ENCODE data around the gene ZNF75A.
A peak's percentile ranks its signal among the peaks of the same experiment; 100 is the strongest.

The ZNF75A gene

DNA sequence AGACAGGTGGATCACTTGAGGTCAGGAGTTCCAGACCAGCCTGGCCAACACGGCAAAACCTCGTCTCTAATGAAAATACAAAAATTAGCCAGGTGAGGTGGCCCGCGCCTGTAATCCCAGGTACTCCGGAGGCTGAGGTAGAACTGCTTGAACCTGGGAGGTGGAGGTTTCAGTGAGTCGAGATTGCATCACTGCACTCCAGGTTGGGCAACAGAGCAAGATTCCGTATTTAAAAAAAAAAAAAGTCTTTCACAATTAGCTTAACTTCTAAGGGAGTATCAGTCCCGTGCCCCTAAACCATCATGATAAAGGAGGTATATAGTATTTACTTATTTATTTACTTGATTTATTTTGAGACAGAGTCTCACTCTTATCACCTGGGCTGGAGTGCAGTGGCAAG is 45.5 kb upstream of the ZNF75A start:
- Histone ChIP-seq H3K79me1 (ENCODE audit: low read depth, low read length) (no peaks in the 10 kb centered on the region), H3K4ac (ENCODE audit: low read length) (no peak overlapping the region), H3K4me2 (ENCODE audit: insufficient read depth, low read length, poor library complexity, severe bottlenecking) (no peak overlapping the region), H3K18ac (ENCODE audit: low read length) (no peak overlapping the region), H2BK5ac (ENCODE audit: low read length) (no peak overlapping the region), H3K23ac (ENCODE audit: low read depth, low read length, poor library complexity) (no peak overlapping the region), H2BK15ac (ENCODE audit: low read length) (no peak overlapping the region), H3K9ac (ENCODE audit: low read depth, low read length, poor library complexity) (no peak overlapping the region), H3K36me3 (replicated peaks in 1 of 2; ENCODE audit: control insufficient read depth in 2 of 2, insufficient read depth in 2 of 2, low read length in 2 of 2) (no peaks in the 10 kb centered on the region), H2BK12ac (ENCODE audit: low read length) (no peak overlapping the region), H2AK5ac (ENCODE audit: low read depth, low read length) (no peak overlapping the region), H2BK120ac (ENCODE audit: low read depth, low read length) (no peak overlapping the region), H3K4me1 (ENCODE audit: control insufficient read depth in 2 of 2, insufficient read depth in 1 of 2, low read depth in 1 of 2, low read length in 2 of 2) (peaks cover 2% of the 10 kb centered on the region in 2 donors), H3K27me3 (ENCODE audit: control insufficient read depth in 3 of 3, insufficient read depth in 3 of 3, low read depth in 1 of 3, low read length in 3 of 3) (peaks cover 0 to 16% (median 0%) of the 10 kb centered on the region in 3 experiments), H3K27ac (replicated peaks; ENCODE audit: low read length) (no peak overlapping the region), H4K91ac (ENCODE audit: low read depth, low read length, poor library complexity) (no peak overlapping the region), H4K8ac (ENCODE audit: low read depth, low read length) (no peak overlapping the region), H3K14ac (ENCODE audit: low read length) (no peak overlapping the region), H3K9me3 (replicated peaks in 1 of 2; ENCODE audit: control insufficient read depth in 2 of 2, insufficient read depth in 1 of 2, low read depth in 1 of 2, low read length in 2 of 2) (peaks cover 0 to 19% of the 10 kb centered on the region in 2 donors), H3K4me3 (ENCODE audit: low read length in 2 of 2) (no peak overlapping the region), H2AFZ (ENCODE audit: low read length) (no peak overlapping the region)
- DNase-seq (ENCODE audit: low spot score), result no peak
- WGBS, 2 donors (ENCODE audit: extremely low coverage in 2 of 2, insufficient read length in 2 of 2, insufficient replicate concordance in 1 of 2), result no CpG with 5 or more reads among the region's 8 CpGs

DNA sequence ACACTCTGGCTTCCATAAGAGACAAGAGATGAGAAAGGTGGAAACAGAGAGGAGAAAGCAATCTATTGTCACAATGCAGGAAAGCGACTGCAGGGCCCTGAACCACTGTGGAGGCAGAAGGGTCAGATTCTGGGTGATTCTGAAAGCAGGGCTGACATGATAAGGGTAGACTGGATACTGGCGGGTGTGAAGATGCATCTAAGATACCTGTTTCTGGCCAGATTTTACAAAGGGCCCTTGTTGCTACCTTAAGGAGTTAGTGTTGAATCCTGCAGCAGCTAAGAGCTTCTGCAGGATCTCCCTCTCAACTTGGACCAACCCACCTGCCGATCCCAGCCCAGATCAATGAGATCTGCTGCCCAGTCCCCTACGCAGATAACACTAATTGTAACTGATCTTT is 42.8 kb upstream of the ZNF75A start:
- no peak for DNase-seq (ENCODE audit: low spot score)
- no CpG with 5 or more reads among the region's 4 CpGs for WGBS, 2 donors (ENCODE audit: extremely low coverage in 2 of 2, insufficient read length in 2 of 2, insufficient replicate concordance in 1 of 2)
- no peak overlapping the region for H3K4me3 ChIP-seq (ENCODE audit: low read length in 2 of 2)
- H2BK15ac ChIP-seq (ENCODE audit: low read length), result no peak overlapping the region
- no peak overlapping the region for H2BK12ac ChIP-seq (ENCODE audit: low read length)
- no peaks in the 10 kb centered on the region for H3K79me1 ChIP-seq (ENCODE audit: low read depth, low read length)
- no peak overlapping the region for H3K14ac ChIP-seq (ENCODE audit: low read length)
- no peak overlapping the region for H2AK5ac ChIP-seq (ENCODE audit: low read depth, low read length)
- no peak overlapping the region for H2BK120ac ChIP-seq (ENCODE audit: low read depth, low read length)
- no peak overlapping the region for H3K18ac ChIP-seq (ENCODE audit: low read length)
- H2BK5ac ChIP-seq (ENCODE audit: low read length), result no peak overlapping the region
- peaks cover 3 to 4% of the 10 kb centered on the region in 2 donors for H3K4me1 ChIP-seq (ENCODE audit: control insufficient read depth in 2 of 2, insufficient read depth in 1 of 2, low read depth in 1 of 2, low read length in 2 of 2)
- H3K4ac ChIP-seq (ENCODE audit: low read length), result no peak overlapping the region
- H3K9me3 ChIP-seq (replicated peaks in 1 of 2; ENCODE audit: control insufficient read depth in 2 of 2, insufficient read depth in 1 of 2, low read depth in 1 of 2, low read length in 2 of 2), result peaks cover 0 to 6% of the 10 kb centered on the region in 2 donors
- no peak overlapping the region for H2AFZ ChIP-seq (ENCODE audit: low read length)
- no peaks in the 10 kb centered on the region for H3K36me3 ChIP-seq (replicated peaks in 1 of 2; ENCODE audit: control insufficient read depth in 2 of 2, insufficient read depth in 2 of 2, low read length in 2 of 2)
- H4K8ac ChIP-seq (ENCODE audit: low read depth, low read length), result no peak overlapping the region
- H3K27ac ChIP-seq (replicated peaks; ENCODE audit: low read length), result no peak overlapping the region
- H3K27me3 ChIP-seq (ENCODE audit: control insufficient read depth in 3 of 3, insufficient read depth in 3 of 3, low read depth in 1 of 3, low read length in 3 of 3), result no peaks in the 10 kb centered on the region
- H4K91ac ChIP-seq (ENCODE audit: low read depth, low read length, poor library complexity), result no peak overlapping the region
- no peak overlapping the region for H3K9ac ChIP-seq (ENCODE audit: low read depth, low read length, poor library complexity)
- no peak overlapping the region for H3K4me2 ChIP-seq (ENCODE audit: insufficient read depth, low read length, poor library complexity, severe bottlenecking)
- no peak overlapping the region for H3K23ac ChIP-seq (ENCODE audit: low read depth, low read length, poor library complexity)

DNA sequence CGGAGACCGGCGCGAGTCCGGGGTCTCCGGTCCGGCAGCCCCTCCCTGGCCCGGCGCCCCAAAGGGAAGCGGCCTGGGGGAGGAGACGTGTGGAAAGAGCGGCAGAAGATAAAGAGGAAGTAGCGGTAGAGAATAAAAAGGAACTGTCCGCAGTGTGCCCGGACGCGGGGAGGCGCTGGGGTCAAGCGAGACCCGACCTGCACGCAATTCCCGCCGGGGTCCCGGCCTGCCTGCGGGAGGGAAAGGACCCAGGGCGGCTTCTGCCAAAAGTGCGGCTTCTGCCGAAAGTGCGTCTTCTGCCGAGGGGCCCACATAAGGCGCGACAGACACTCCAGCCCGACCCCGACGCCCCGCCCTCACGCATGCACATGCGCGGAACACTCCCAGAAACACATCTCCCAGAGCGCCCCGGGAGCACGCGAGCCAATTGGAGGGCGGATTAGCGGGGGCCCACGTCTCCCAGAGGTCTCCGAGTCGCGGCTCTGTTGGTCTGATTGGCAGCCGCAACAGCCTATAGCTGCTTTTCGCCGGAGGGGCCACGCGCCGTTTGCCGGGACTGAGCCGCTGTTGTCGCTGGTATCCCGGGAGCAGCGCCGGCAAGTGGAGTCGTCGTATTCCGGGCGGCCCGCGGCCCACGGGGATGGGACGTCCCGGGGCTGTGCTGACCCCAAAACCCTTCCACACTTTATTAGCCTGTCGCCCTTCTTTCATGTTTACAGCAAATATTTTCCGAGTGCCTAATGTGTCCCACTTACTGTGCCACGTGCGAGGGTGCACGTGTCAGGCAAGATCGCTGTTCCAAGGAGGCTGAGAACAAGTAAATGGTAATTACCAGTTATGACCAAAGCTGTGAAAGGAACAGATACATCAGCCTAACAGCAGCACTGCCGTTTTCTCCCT is 40.9 kb upstream of the ZNF75A start:
- H4K91ac ChIP-seq (ENCODE audit: low read depth, low read length, poor library complexity), result no peak overlapping the region
- no peaks in the 10 kb centered on the region for H3K36me3 ChIP-seq (replicated peaks in 1 of 2; ENCODE audit: control insufficient read depth in 2 of 2, insufficient read depth in 2 of 2, low read length in 2 of 2)
- H3K18ac ChIP-seq (ENCODE audit: low read length), result peak overlapping the region; percentile 33
- H2BK12ac ChIP-seq (ENCODE audit: low read length), result no peak overlapping the region
- no peaks in the 10 kb centered on the region for H3K79me1 ChIP-seq (ENCODE audit: low read depth, low read length)
- peak overlapping the region; percentile 62 for H3K23ac ChIP-seq (ENCODE audit: low read depth, low read length, poor library complexity)
- peak; percentile 89 for DNase-seq (ENCODE audit: low spot score)
- no CpG with 5 or more reads among the region's 77 CpGs for WGBS, 2 donors (ENCODE audit: extremely low coverage in 2 of 2, insufficient read length in 2 of 2, insufficient replicate concordance in 1 of 2)
- H3K9ac ChIP-seq (ENCODE audit: low read depth, low read length, poor library complexity), result peak overlapping the region; percentile 78
- H3K4me1 ChIP-seq (ENCODE audit: control insufficient read depth in 2 of 2, insufficient read depth in 1 of 2, low read depth in 1 of 2, low read length in 2 of 2), result peaks cover 3 to 4% of the 10 kb centered on the region in 2 donors
- no peak overlapping the region for H2BK120ac ChIP-seq (ENCODE audit: low read depth, low read length)
- peak overlapping the region; percentile 90 for H2AFZ ChIP-seq (ENCODE audit: low read length)
- H3K9me3 ChIP-seq (replicated peaks in 1 of 2; ENCODE audit: control insufficient read depth in 2 of 2, insufficient read depth in 1 of 2, low read depth in 1 of 2, low read length in 2 of 2), result peaks cover 0 to 3% of the 10 kb centered on the region in 2 donors
- H3K4me2 ChIP-seq (ENCODE audit: insufficient read depth, low read length, poor library complexity, severe bottlenecking), result peak overlapping the region; percentile 52
- no peaks in the 10 kb centered on the region for H3K27me3 ChIP-seq (ENCODE audit: control insufficient read depth in 3 of 3, insufficient read depth in 3 of 3, low read depth in 1 of 3, low read length in 3 of 3)
- no peak overlapping the region for H2BK5ac ChIP-seq (ENCODE audit: low read length)
- no peak overlapping the region for H2BK15ac ChIP-seq (ENCODE audit: low read length)
- H3K4me3 ChIP-seq (ENCODE audit: low read length in 2 of 2), result peak overlapping the region; percentile 73 to 79
- H3K14ac ChIP-seq (ENCODE audit: low read length), result no peak overlapping the region
- H3K27ac ChIP-seq (replicated peaks; ENCODE audit: low read length), result no peak overlapping the region
- no peak overlapping the region for H3K4ac ChIP-seq (ENCODE audit: low read length)
- H4K8ac ChIP-seq (ENCODE audit: low read depth, low read length), result peak overlapping the region; percentile 50
- H2AK5ac ChIP-seq (ENCODE audit: low read depth, low read length), result no peak overlapping the region

DNA sequence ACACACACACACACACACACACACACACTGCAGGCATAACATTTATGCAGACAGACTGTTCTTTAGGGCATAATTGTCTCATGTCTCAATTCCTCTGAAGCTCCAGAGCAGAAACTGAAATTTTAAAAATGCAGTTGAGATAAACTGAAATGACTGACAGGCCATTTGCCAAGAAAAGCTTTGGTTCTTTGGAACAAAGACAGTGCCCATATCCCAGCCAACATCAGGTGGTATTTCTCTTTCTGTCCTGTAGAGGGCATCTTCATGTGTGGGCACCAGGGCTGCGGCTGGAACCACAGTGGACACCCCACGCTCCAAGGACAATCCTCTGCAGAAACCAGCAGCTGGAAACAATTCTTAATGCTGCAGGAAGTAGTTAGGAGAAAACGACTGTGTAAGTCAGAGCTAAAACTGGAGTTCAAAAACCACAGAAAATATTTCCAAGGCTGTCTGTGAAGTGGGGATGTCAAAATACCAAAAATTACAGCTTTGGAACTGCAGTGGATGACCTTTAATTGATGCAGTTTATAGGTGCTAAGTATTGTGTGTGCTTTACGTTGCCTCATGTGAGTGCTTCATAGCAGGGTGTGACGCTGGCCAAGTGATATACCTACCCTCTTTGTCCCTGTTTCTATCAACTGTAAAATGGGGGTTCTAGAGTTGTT is 38.3 kb upstream of the ZNF75A start:
- H3K9me3 ChIP-seq (replicated peaks in 1 of 2; ENCODE audit: control insufficient read depth in 2 of 2, insufficient read depth in 1 of 2, low read depth in 1 of 2, low read length in 2 of 2), result no peaks in the 10 kb centered on the region
- WGBS, 2 donors (ENCODE audit: extremely low coverage in 2 of 2, insufficient read length in 2 of 2, insufficient replicate concordance in 1 of 2), result no CpG with 5 or more reads among the region's 5 CpGs
- H3K4me2 ChIP-seq (ENCODE audit: insufficient read depth, low read length, poor library complexity, severe bottlenecking), result no peak overlapping the region
- H3K4me3 ChIP-seq (ENCODE audit: low read length in 2 of 2), result no peak overlapping the region
- no peak overlapping the region for H3K9ac ChIP-seq (ENCODE audit: low read depth, low read length, poor library complexity)
- H2BK12ac ChIP-seq (ENCODE audit: low read length), result no peak overlapping the region
- H3K4ac ChIP-seq (ENCODE audit: low read length), result no peak overlapping the region
- no peak for DNase-seq (ENCODE audit: low spot score)
- H4K91ac ChIP-seq (ENCODE audit: low read depth, low read length, poor library complexity), result no peak overlapping the region
- H4K8ac ChIP-seq (ENCODE audit: low read depth, low read length), result no peak overlapping the region
- H3K14ac ChIP-seq (ENCODE audit: low read length), result no peak overlapping the region
- H3K27ac ChIP-seq (replicated peaks; ENCODE audit: low read length), result no peak overlapping the region
- H3K27me3 ChIP-seq (ENCODE audit: control insufficient read depth in 3 of 3, insufficient read depth in 3 of 3, low read depth in 1 of 3, low read length in 3 of 3), result no peaks in the 10 kb centered on the region
- no peak overlapping the region for H3K23ac ChIP-seq (ENCODE audit: low read depth, low read length, poor library complexity)
- H3K79me1 ChIP-seq (ENCODE audit: low read depth, low read length), result no peaks in the 10 kb centered on the region
- peak overlapping the region; percentile 62 for H2AFZ ChIP-seq (ENCODE audit: low read length)
- no peak overlapping the region for H2BK5ac ChIP-seq (ENCODE audit: low read length)
- H2AK5ac ChIP-seq (ENCODE audit: low read depth, low read length), result no peak overlapping the region
- H2BK15ac ChIP-seq (ENCODE audit: low read length), result no peak overlapping the region
- peaks cover 3 to 4% of the 10 kb centered on the region in 2 donors for H3K4me1 ChIP-seq (ENCODE audit: control insufficient read depth in 2 of 2, insufficient read depth in 1 of 2, low read depth in 1 of 2, low read length in 2 of 2)
- H2BK120ac ChIP-seq (ENCODE audit: low read depth, low read length), result no peak overlapping the region
- H3K18ac ChIP-seq (ENCODE audit: low read length), result no peak overlapping the region
- H3K36me3 ChIP-seq (replicated peaks in 1 of 2; ENCODE audit: control insufficient read depth in 2 of 2, insufficient read depth in 2 of 2, low read length in 2 of 2), result no peaks in the 10 kb centered on the region
